Skin epidermis (tissue), 12 donors: ENCODE measurements around the gene DCD.

Source experiments
- H3K27ac ChIP-seq, 21 experiments: fragments of 200-600 bp; sonication (generic) in 11 of 21; one replicate each; pipeline ENCODE4 v1.5.0; 2020; ENCODE audit warnings: mild to moderate bottlenecking in 3 of 21, inconsistent platforms in 2 of 21, moderate library complexity in 2 of 21
- H3K4me3 ChIP-seq, 7 experiments: fragments of 200-600 bp; sonication (generic) in 2 of 7; one replicate each; pipeline ENCODE4 v1.5.0; 2020; ENCODE audit warnings: inconsistent platforms in 2 of 7, mild to moderate bottlenecking in 2 of 7, moderate library complexity in 1 of 7

Gene DCD

GRCh38 chr12:54612225-54612750 is 35.9 kb downstream of the DCD start:
- no peak overlapping the region for H3K27ac ChIP-seq
- H3K4me3 ChIP-seq = no peak overlapping the region

GRCh38 chr12:54611715-54612149 is 36.4 kb downstream of the DCD start:
- Histone ChIP-seq H3K27ac (no peak overlapping the region), H3K4me3 (no peak overlapping the region)

DNA sequence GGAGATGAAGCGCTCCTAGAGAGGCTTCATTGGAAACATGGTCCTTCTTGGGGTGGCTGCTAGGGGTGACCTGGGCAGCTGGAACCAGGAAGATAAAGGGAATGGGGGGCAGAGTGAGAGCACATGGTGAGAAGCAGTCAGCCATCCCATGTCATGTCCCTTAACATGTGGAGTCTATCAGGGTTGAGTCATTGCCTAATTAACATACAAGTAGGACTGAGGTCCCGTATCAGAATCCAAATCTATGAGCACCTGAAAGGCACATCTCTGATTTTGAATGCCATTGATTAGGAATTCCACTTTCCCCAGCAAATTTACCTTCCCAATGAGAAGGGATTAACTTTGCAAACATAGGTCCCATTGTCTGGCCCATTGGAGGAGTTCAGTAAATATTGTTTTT is 39.4 kb downstream of the DCD start:
- no peak overlapping the region for H3K4me3 ChIP-seq
- no peak overlapping the region for H3K27ac ChIP-seq

DNA sequence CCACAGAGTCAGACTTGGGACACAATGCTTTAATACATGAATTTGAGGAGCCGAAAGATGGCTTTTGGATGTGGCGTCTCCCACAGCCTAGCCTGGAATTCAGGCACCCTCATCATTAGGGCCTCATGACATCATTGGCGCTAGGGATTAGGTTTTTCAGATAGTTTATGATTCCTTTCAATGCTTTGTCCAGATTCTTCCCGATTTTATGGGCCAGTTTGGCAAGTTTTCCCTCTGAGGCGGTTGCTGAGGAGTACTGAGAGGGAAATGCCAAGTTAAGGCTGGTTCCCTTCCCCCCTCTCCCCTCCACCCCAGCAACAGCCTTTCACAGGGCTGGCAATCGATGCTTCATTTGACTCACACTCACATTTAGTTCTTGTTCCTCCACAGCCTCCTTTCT is 40.0 kb downstream of the DCD start:
- Histone ChIP-seq H3K27ac (no peak overlapping the region), H3K4me3 (no peak overlapping the region)

DNA sequence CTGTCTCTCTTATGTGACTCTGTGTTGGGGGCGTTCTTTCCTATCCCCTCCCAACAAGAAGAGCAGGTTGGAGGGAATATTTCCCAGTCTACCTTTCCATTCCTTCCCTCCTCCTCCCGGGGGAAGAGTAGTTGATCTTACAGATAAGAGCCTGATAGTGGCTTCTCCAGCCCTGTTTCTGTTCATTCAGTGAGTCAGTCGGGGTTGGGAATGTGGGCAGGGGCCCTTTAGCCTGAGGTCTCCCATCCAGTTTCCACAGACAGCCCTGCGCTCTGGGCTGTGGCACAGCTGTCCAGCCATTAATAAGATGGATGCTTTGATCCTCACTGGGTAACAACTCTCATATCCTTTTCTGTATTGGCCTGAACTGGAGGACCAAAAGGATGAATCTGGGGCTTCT is 41.6 kb downstream of the DCD start:
- H3K4me3 ChIP-seq = no peak overlapping the region
- no peak overlapping the region for H3K27ac ChIP-seq

DNA sequence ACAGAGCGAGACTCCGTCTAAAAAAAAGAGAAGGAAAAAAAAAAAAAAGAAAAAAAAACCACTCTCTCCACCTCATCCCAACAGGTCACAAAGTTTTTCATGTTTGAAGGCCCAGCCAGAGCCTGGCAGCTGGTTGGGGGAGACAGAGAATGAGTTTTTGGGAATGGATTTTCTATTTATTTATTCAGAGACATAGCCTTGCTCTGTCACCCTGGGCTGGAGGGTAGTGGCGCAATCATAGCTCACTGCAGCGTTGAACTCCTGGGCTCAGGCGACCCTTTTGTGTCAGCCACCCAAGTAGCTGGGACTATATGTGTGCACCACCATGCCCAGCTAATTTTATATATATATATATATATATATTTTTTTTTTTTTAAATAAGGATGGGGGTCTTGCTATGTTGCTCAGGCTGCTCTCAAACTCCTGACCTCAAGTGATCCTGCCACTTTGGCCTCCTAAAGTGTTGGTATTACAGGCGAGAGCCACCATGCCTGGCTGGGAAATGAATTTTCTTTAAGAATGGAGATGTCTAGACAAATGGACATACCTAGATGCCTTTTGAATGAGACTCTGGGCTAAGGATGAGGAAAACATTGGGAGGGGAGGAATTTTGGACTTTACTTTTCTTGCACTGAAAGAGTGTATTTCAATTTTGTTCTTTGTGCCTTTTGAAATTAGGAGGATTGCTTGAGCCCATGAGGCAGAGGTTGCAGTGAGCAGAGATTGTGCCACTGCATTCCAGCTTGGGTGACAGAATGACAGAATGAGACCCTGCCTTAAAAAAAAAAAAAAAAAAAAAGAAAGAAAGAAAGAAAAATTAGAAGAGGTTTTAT is 42.8 kb downstream of the DCD start:
- Histone ChIP-seq H3K4me3 (no peak overlapping the region), H3K27ac (no peak overlapping the region)

- Histone ChIP-seq H3K4me3 (no peak overlapping the region), H3K27ac (no peak overlapping the region)
Observed at GRCh38 chr12:54604436-54604835, 43.7 kb downstream of the DCD start.

GRCh38 chr12:54603872-54604271 is 44.3 kb downstream of the DCD start:
- H3K4me3 ChIP-seq = no peak overlapping the region
- no peak overlapping the region for H3K27ac ChIP-seq

- no peak overlapping the region for H3K27ac ChIP-seq
- no peak overlapping the region for H3K4me3 ChIP-seq
Observed at GRCh38 chr12:54603173-54603814, 44.9 kb downstream of the DCD start.

DNA sequence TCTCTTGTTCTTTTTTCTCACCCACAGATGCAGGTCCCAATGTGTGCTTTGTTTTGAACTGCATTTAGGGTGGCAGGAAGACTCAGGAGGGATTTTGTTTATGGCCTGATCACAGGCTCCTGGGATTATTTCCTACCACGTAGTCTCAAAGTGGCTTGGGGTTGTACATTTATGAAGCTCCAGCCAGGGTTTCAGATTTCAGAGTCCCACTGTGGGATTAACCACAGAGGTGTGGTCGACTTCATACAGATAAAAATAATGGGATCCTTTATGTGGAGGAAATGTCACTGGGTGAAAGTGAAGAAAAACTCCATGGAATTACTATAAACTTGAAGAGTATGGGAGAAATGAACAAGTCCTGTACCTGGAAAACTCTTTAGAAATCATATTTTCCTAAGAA is 45.5 kb downstream of the DCD start:
- no peak overlapping the region for H3K4me3 ChIP-seq
- H3K27ac ChIP-seq = no peak overlapping the region

- Histone ChIP-seq H3K4me3 (no peak overlapping the region), H3K27ac (no peak overlapping the region)
Observed at GRCh38 chr12:54601841-54602240, 46.3 kb downstream of the DCD start.

GRCh38 chr12:54598970-54599369 is 49.2 kb downstream of the DCD start:
- Histone ChIP-seq H3K27ac (no peak overlapping the region), H3K4me3 (no peak overlapping the region)

DNA sequence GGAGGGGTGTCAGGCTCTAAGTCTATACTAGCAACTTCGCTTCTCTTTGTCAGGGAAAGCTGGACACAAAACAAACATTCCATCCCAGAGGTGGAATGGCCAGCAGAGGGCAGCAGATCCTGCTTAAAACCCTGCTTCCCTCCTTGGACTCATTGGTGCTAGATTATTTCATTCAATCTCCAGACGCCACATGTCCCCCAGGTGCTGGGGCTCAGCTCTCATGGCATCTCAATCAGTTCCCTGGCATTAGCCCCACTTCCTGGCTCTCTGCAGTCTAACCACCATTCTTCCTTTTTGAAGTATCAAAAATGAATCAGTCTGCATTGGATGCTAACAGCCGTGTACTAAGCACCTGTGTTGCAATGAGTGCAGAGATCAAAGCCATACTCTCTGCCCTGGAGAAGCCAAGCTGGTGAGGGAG is 51.6 kb downstream of the DCD start:
- H3K27ac ChIP-seq = no peak overlapping the region
- no peak overlapping the region for H3K4me3 ChIP-seq

DNA sequence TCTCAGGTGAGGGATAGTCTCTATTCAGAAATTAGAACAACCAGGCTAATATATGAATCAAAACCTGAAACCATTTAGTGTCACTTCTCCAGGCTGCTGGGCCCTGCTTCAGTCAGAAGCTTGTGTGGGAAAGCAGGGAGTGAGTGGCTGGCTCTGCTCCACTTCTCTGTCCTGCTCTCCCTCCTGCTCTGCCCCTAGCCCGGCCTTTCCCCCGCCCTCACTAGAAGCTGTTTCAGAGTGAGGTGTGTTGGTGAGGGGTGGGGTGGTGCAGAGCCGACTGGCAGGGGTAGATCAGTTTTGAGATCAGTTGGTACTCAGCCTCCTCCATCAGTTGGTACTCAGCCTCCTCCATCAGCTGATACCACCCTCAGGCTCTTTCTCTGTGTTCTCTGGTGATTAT is 52.7 kb downstream of the DCD start:
- Histone ChIP-seq H3K4me3 (no peak overlapping the region), H3K27ac (no peak overlapping the region)
